ENCODE data around the gene GBA2.

DNA sequence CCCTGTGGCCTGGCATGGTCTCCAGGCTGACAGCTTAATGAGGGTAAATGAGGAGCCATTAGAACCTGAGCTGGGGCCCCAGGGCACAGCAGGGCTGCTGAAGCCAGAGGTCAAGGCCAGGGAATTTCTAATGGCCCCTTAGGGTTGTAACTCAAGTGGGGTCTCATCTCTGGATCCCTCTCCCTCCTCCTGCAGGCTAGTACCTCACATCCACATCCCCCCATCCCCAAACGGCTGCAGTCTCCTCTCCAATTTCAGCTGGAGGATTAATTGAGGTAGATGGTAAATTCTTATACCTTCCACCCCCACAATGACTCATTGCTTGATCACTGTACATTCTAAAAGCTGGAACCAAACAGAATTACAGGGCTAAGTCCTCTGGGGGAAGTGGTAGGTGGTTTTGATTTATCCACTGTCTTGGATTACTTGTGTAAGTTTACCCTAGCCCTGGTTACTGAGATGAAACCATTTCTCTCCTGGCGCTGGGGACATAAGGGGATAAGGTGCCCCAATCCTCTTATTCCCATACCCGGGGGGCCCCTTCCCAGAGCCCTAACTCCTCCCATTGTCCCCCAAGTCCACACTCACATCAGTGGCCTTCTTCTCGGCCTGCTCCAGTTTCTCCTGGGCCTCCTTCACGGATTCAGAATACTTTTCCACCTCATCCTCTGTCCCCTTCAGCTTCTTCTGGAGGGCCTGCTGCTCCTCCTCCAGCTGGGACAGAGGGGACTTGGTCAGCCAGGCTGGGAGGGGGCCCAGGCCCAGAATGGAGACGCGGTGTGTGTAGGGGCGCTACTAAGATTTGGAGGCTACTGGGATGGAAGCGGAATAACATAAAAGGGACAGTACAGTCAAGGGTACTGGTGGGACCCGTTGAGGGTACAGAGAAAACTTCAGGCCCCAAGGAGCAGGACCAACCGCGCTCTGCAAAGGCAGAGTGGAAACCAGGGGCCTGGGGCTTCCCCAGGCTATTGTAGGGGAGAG is 60.2 kb downstream of the GBA2 start:
- TF ChIP-seq, protein P1, sequence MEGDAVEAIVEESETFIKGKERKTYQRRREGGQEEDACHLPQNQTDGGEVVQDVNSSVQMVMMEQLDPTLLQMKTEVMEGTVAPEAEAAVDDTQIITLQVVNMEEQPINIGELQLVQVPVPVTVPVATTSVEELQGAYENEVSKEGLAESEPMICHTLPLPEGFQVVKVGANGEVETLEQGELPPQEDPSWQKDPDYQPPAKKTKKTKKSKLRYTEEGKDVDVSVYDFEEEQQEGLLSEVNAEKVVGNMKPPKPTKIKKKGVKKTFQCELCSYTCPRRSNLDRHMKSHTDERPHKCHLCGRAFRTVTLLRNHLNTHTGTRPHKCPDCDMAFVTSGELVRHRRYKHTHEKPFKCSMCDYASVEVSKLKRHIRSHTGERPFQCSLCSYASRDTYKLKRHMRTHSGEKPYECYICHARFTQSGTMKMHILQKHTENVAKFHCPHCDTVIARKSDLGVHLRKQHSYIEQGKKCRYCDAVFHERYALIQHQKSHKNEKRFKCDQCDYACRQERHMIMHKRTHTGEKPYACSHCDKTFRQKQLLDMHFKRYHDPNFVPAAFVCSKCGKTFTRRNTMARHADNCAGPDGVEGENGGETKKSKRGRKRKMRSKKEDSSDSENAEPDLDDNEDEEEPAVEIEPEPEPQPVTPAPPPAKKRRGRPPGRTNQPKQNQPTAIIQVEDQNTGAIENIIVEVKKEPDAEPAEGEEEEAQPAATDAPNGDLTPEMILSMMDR (IDR thresholded peaks at IDR 0.05): no peak
- no peak for TF ChIP-seq POLR2A (IDR thresholded peaks at IDR 0.05)
